Measurements from ENCODE around the gene KCNB1.

The KCNB1 gene

DNA sequence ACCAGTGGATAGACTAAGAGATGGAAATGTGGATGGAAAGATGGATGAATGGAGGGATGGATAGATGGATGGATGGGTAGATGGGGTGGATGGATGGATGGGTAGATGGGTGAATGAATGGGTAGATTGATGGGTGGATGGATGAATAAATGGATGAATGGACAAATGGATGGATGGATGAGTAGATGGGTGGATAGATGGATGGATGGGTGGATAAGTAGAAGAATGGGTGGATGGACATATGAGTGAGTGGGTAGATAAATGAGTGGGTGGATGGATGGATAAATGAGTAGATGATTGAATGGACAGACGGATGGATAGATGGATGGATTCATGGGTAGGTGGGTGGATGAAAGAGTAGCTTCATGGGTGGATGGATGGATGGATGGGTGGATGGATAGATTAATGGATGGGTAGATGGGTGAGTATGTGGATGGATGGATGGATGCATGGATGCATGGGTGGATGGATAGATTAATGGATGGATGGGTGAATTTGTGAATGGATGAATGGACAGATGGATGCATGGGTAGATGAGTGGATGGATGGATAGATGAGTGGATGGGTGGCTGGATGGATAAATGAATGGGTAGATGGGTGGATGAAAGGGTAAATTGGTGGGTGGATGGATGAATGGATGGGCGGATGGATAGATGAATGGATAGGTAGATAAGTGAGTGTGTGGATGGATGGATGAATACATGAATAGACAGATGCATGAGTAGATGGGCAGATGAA, 29.5 kb upstream of the KCNB1 start:
- H3K27ac ChIP-seq = no peak overlapping the region
- TF ChIP-seq, protein P1, sequence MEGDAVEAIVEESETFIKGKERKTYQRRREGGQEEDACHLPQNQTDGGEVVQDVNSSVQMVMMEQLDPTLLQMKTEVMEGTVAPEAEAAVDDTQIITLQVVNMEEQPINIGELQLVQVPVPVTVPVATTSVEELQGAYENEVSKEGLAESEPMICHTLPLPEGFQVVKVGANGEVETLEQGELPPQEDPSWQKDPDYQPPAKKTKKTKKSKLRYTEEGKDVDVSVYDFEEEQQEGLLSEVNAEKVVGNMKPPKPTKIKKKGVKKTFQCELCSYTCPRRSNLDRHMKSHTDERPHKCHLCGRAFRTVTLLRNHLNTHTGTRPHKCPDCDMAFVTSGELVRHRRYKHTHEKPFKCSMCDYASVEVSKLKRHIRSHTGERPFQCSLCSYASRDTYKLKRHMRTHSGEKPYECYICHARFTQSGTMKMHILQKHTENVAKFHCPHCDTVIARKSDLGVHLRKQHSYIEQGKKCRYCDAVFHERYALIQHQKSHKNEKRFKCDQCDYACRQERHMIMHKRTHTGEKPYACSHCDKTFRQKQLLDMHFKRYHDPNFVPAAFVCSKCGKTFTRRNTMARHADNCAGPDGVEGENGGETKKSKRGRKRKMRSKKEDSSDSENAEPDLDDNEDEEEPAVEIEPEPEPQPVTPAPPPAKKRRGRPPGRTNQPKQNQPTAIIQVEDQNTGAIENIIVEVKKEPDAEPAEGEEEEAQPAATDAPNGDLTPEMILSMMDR (IDR thresholded peaks at IDR 0.05) = no peak
- no peak for TF ChIP-seq ZFX (IDR thresholded peaks at IDR 0.05; ENCODE audit: borderline replicate concordance)

- no peak overlapping the region for H3K27ac ChIP-seq
- TF ChIP-seq, protein P1 (IDR thresholded peaks at IDR 0.05) = no peak
- no peak for TF ChIP-seq ZFX (IDR thresholded peaks at IDR 0.05; ENCODE audit: borderline replicate concordance)
These were observed 28.2 kb upstream of the KCNB1 start for GRCh38 chr20:49510562-49511122.

DNA sequence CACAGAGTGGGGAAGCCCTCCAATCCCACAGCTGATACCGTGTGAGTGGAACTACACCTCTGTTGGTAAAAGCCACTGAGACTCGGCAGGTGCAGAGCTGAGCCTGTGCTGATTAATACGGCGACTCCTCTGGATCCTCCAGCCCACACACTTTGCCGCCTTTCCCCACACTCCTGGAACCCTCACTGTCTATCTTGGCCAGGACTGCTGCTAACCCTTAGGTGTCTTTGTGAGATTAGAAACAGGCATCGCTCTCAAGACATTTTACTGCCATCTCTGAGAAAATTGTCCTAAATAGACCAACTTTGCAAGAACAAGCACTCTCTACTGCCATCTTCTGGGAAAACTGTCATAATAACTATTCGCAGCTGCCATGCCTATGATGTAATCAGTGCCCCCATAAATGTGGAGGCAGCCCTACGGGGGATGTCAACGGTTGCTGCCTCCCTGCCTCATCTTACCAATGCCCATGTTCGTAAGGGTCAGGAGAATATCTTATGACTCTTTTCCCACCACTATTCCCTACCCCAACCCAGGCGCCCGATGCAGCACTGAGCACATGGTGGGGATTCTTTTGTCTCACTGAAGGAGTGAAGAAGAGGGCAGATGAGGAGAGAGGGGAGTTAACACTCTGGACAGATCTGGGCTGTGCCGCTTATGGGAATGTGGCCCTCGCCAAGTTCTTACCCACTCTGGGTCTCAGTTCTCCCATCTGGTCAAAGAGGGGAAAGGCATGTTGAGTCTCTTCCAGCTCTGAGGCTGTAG, 26.1 kb upstream of the KCNB1 start:
- no peak overlapping the region for H3K27ac ChIP-seq
- TF ChIP-seq ZFX (IDR thresholded peaks at IDR 0.05; ENCODE audit: borderline replicate concordance) = no peak
- TF ChIP-seq, protein P1 (IDR thresholded peaks at IDR 0.05) = peak; percentile 83

DNA sequence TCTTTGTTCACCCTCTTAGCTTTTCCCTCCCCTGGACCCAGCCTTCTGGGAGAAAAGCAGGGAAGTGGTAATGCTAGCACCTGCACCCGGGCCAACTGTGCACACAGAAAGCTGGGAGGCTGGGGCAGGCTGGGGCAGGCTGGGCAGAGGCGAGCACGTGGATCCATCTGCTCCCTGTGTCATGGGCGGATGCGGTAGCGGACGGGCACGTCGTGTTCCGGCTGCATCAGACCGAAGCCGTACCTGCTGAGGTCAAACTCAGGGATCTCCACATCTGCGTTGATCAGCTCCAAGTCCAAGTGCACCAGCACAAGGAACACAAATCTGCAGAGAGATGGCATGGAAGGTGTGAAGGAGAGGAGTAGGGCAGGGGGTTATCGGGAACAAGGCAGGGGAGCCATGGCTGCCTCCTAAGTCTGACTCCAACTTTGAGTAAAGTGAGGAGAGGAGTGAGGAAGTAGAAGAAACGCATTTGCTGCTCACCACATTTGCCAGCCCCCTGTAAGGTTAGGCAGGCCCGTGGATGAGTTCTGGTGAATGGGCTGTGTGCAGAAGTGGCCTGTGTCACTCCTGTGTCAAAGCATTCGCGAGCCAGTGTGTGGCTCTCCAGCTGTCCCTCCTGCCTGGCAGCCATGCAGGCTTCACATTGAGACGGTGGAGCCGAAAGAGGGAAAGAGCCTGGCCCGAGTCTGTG, 25.4 kb upstream of the KCNB1 start:
- TF ChIP-seq, protein P1 (IDR thresholded peaks at IDR 0.05) = no peak
- no peak for TF ChIP-seq ZFX (IDR thresholded peaks at IDR 0.05; ENCODE audit: borderline replicate concordance)
- no peak overlapping the region for H3K27ac ChIP-seq

GRCh38 chr20:49505518-49505917, 23.1 kb upstream of the KCNB1 start:
- no peak overlapping the region for H3K27ac ChIP-seq
- TF ChIP-seq, protein P1 (IDR thresholded peaks at IDR 0.05) = no peak
- TF ChIP-seq ZFX (IDR thresholded peaks at IDR 0.05; ENCODE audit: borderline replicate concordance) = no peak

GRCh38 chr20:49503176-49503575, 20.7 kb upstream of the KCNB1 start:
- no peak overlapping the region for H3K27ac ChIP-seq
- no peak for TF ChIP-seq ZFX (IDR thresholded peaks at IDR 0.05; ENCODE audit: borderline replicate concordance)
- TF ChIP-seq, protein P1 (IDR thresholded peaks at IDR 0.05) = no peak

Measured in 22Rv1 (cell line).